Right atrium auricular region (tissue), 2 donors: ENCODE measurements around the gene WDR37. TPM values are rescaled to one million over a fixed set of nuclear protein-coding genes. Genes with fewer than 3 reads are reported as not detected.
A peak's percentile ranks its signal among the peaks of the same experiment; 100 is the strongest.

ENCODE experiments used
- DNase-seq: peaks from one replicate; pipeline ENCODE4 v3.0.0-alpha.2; 2019; ENCODE audit warnings: low spot score
- H3K27ac ChIP-seq, 2 donors: fragments of 200-600 bp; sonication (generic); 1 replicate in 1 of 2; 2 replicates in 1 of 2; pipeline ENCODE4 v1.5.1; 2016 to 2019
- H3K27me3 ChIP-seq, 2 donors: fragments of 200-600 bp; sonication (generic); one replicate each; pipeline versions ENCODE4 v1.5.1 to v1.6.0; 2017 to 2019
- H3K36me3 ChIP-seq: fragments of 200-600 bp; sonication (generic); one replicate; pipeline ENCODE4 v1.5.1; 2016
- H3K4me1 ChIP-seq, 2 donors: fragments of 200-600 bp; sonication (generic); one replicate each; pipeline versions ENCODE4 v1.5.1 to v1.6.0; 2017 to 2019
- H3K4me3 ChIP-seq, 2 donors: fragments of 200-600 bp; sonication (generic); 1 replicate in 1 of 2; 2 replicates in 1 of 2; pipeline ENCODE4 v1.5.1; 2017 to 2019; ENCODE audit warnings: mild to moderate bottlenecking in 1 of 2, moderate library complexity in 1 of 2
- H3K9me3 ChIP-seq, 2 donors: fragments of 200-600 bp; sonication (generic); one replicate each; pipeline ENCODE4 v1.5.1; 2019
- CTCF ChIP-seq, 2 donors: fragments of 200-600 bp; sonication (generic); IDR thresholded peaks; one replicate each; pipeline ENCODE4 v1.5.1; 2019; ENCODE audit warnings: antibody characterized with exemption in 2 of 2
- total RNA-seq, 2 donors: library from RNA; depleted of rRNA; stranded (reverse); fragments of >200 nt; gene quantifications; one replicate each; pipeline ENCODE4 v1.1.0, GENCODE V29; 2016

Gene WDR37
- total RNA-seq, 2 donors from 2014 or later, result 19.4 to 20.2 TPM

GRCh38 chr10:1011696-1012095 lies 44.5 kb upstream of the WDR37 start:
- no peak overlapping the region for H3K27ac ChIP-seq
- H3K9me3 ChIP-seq, result no peaks in the 10 kb centered on the region
- no peaks in the 10 kb centered on the region for H3K4me1 ChIP-seq
- peaks cover 94% of the 10 kb centered on the region for H3K36me3 ChIP-seq
- no peaks in the 10 kb centered on the region for H3K27me3 ChIP-seq
- H3K4me3 ChIP-seq, result no peak overlapping the region
- DNase-seq, result peak; percentile 0
- no peak for TF ChIP-seq CTCF (IDR thresholded peaks at IDR 0.05)

DNA sequence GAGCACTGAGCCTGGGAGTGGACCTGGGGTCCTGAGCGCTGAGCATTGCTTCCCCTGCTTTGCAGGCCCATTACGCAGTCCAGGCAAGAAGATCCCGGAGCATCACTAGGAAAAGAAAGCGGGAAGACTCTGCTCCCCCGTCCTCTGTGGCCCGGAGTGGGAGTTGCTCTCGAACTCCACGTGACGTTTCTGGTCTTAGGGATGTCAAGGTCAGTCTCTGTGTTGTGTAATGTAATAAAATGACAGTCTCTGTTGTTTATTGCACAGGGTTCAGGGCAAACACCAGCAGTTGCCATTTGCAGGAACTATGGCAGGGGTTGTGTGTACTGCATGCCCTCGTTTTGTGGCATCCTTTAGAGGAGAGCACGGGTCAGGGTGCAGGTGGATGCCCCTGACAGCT lies 40.5 kb upstream of the WDR37 start:
- no peak for TF ChIP-seq CTCF (IDR thresholded peaks at IDR 0.05)
- H3K27me3 ChIP-seq, result no peaks in the 10 kb centered on the region
- no peak overlapping the region for H3K27ac ChIP-seq
- peaks cover 72% of the 10 kb centered on the region for H3K36me3 ChIP-seq
- no peak overlapping the region for H3K4me3 ChIP-seq
- no peaks in the 10 kb centered on the region for H3K4me1 ChIP-seq
- H3K9me3 ChIP-seq, result no peaks in the 10 kb centered on the region
- DNase-seq, result no peak

GRCh38 chr10:1019362-1019761 lies 36.8 kb upstream of the WDR37 start:
- Histone ChIP-seq H3K4me3 (no peak overlapping the region), H3K9me3 (no peaks in the 10 kb centered on the region), H3K36me3 (peaks cover 35% of the 10 kb centered on the region), H3K27me3 (no peaks in the 10 kb centered on the region), H3K27ac (no peak overlapping the region), H3K4me1 (no peaks in the 10 kb centered on the region)
- peak; percentile 42 for DNase-seq
- no peak for TF ChIP-seq CTCF (IDR thresholded peaks at IDR 0.05)

- DNase-seq, result peak; percentile 34
- Histone ChIP-seq H3K36me3 (peaks cover 28% of the 10 kb centered on the region), H3K4me3 (no peak overlapping the region), H3K27ac (no peak overlapping the region), H3K9me3 (no peaks in the 10 kb centered on the region), H3K27me3 (no peaks in the 10 kb centered on the region), H3K4me1 (no peaks in the 10 kb centered on the region)
- TF ChIP-seq CTCF (IDR thresholded peaks at IDR 0.05), result no peak
Measured at GRCh38 chr10:1020460-1020859, 35.7 kb upstream of the WDR37 start.

- DNase-seq, result no peak
- peaks cover 23% of the 10 kb centered on the region for H3K36me3 ChIP-seq
- no peak for TF ChIP-seq CTCF (IDR thresholded peaks at IDR 0.05)
Measured at GRCh38 chr10:1020958-1021357, 35.2 kb upstream of the WDR37 start.

GRCh38 chr10:1022413-1022812 lies 33.8 kb upstream of the WDR37 start:
- Histone ChIP-seq H3K4me1 (no peaks in the 10 kb centered on the region), H3K36me3 (peaks cover 9% of the 10 kb centered on the region), H3K27ac (peak overlapping the region; percentile 57 to 66), H3K4me3 (peak overlapping the region; percentile 12 to 36), H3K27me3 (no peaks in the 10 kb centered on the region), H3K9me3 (no peaks in the 10 kb centered on the region)
- no peak for DNase-seq
- TF ChIP-seq CTCF (IDR thresholded peaks at IDR 0.05), result peak in 1 of 2 donors; percentile 37

More at GRCh38 chr10:1020958-1021357, 35.2 kb upstream of the WDR37 start:
- H3K27me3 ChIP-seq, result no peaks in the 10 kb centered on the region
- H3K4me1 ChIP-seq, result no peaks in the 10 kb centered on the region
- no peak overlapping the region for H3K27ac ChIP-seq
- no peak overlapping the region for H3K4me3 ChIP-seq
- H3K9me3 ChIP-seq, result no peaks in the 10 kb centered on the region
